Ishikawa (cell line): ENCODE data around the gene GPR32.

ENCODE experiments used
- CEBPB ChIP-seq: IDR thresholded peaks from 2 replicates; pipeline ENCODE4 v1.6.1; 2012
- RAD21 ChIP-seq: IDR thresholded peaks from 2 replicates; pipeline ENCODE4 v1.6.1; 2012; ENCODE audit warnings: low read depth
- TAF1 ChIP-seq: IDR thresholded peaks from 2 replicates; pipeline ENCODE4 v1.6.1; 2012; ENCODE audit warnings: low read depth, mild to moderate bottlenecking
- TEAD4 ChIP-seq: IDR thresholded peaks from 2 replicates; pipeline ENCODE4 v1.6.1; 2012
- YY1 ChIP-seq: IDR thresholded peaks from 2 replicates; pipeline ENCODE4 v1.6.1; 2012; ENCODE audit warnings: low read depth
- ZBTB7A ChIP-seq: IDR thresholded peaks from 2 replicates; pipeline ENCODE4 v1.6.1; 2012; ENCODE audit warnings: low read depth
- TF ChIP-seq, protein P1 (sequence below): IDR thresholded peaks from 2 replicates; pipeline ENCODE4 v1.6.1; 2012
- TF ChIP-seq, protein P2 (sequence below): IDR thresholded peaks from 2 replicates; pipeline ENCODE4 v1.6.1; 2012; ENCODE audit warnings: low read depth, mild to moderate bottlenecking

DNA sequence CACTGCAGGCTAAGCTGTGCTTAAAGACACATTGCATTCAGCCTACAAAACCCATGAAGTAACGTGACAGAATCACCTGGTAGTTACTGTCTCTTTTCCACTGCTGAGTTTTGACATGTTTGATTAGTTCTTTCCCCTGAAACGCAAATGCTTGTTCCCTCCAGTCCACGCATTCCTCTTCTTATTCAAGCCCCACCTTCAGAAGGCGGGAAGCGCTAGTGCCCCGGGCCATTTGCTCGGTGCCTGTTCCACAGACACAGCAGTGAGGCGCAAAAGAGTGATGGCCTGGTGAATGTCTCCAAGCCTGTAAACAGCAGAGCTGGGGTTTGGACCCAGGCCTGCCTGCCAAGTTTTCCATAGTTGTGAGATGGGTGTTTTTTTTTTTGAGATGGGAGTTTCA, 30.8 kb downstream of the GPR32 start:
- TF ChIP-seq RAD21 (no peak), TAF1 (no peak), CEBPB (no peak), YY1 (no peak), ZBTB7A (no peak), TEAD4 (no peak)
- TF ChIP-seq, protein P1, sequence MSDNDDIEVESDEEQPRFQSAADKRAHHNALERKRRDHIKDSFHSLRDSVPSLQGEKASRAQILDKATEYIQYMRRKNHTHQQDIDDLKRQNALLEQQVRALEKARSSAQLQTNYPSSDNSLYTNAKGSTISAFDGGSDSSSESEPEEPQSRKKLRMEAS: no peak
- TF ChIP-seq, protein P2, sequence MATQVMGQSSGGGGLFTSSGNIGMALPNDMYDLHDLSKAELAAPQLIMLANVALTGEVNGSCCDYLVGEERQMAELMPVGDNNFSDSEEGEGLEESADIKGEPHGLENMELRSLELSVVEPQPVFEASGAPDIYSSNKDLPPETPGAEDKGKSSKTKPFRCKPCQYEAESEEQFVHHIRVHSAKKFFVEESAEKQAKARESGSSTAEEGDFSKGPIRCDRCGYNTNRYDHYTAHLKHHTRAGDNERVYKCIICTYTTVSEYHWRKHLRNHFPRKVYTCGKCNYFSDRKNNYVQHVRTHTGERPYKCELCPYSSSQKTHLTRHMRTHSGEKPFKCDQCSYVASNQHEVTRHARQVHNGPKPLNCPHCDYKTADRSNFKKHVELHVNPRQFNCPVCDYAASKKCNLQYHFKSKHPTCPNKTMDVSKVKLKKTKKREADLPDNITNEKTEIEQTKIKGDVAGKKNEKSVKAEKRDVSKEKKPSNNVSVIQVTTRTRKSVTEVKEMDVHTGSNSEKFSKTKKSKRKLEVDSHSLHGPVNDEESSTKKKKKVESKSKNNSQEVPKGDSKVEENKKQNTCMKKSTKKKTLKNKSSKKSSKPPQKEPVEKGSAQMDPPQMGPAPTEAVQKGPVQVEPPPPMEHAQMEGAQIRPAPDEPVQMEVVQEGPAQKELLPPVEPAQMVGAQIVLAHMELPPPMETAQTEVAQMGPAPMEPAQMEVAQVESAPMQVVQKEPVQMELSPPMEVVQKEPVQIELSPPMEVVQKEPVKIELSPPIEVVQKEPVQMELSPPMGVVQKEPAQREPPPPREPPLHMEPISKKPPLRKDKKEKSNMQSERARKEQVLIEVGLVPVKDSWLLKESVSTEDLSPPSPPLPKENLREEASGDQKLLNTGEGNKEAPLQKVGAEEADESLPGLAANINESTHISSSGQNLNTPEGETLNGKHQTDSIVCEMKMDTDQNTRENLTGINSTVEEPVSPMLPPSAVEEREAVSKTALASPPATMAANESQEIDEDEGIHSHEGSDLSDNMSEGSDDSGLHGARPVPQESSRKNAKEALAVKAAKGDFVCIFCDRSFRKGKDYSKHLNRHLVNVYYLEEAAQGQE: no peak
